HepG2 (cell line): ENCODE measurements around the gene CAMK1G. TPM values are rescaled to one million over a fixed set of nuclear protein-coding genes. Genes with fewer than 3 reads are reported as not detected.

Source experiments
- ATAC-seq: fragments of 200-7000 bp; cut with Tn5 transposase; 3 replicates; pipeline ENCODE4 v1.9.1; 2020; ENCODE audit warnings: mild to moderate bottlenecking, moderate library complexity
- BruUV-seq: library from RNA; stranded (reverse); fragments of 400-500 nt; replicated peaks from 2 replicates; lab custom pipeline; 2021; lab: Mats Ljungman, UMichigan
- CTCF ChIA-PET: fragments of 300-600 bp; formaldehyde crosslinking; extraction: SDS; loops from one replicate; lab custom pipeline; 2021; ENCODE audit warnings: low total read pairs, inconsistent platforms, low intra/inter-chr PET ratio; lab: Yijun Ruan, JAX
- POLR2A ChIA-PET: fragments of 350-600 bp; sonication (Branson Sonifier 250); formaldehyde crosslinking; loops from one replicate; lab custom pipeline; 2020; ENCODE audit warnings: antibody characterized with exemption, inconsistent platforms; lab: Yijun Ruan, JAX
- DNase-seq: peaks from one replicate; pipeline ENCODE4 v3.0.0-alpha.2; 2015; ENCODE audit warnings: low spot score
- FAIRE-seq: peaks from 3 replicates; lab custom pipeline; 2011; peaks lifted over from hg19 to GRCh38; lab: Jason Lieb, UNC
- H2AFZ ChIP-seq: one replicate; pipeline ENCODE4 v1.6.1; 2011; ENCODE audit warnings: low read length, inconsistent platforms
- H3K27ac ChIP-seq: fragments of 300-600 bp; 3 replicates; pipeline ENCODE4 v1.8.0; 2011; ENCODE audit warnings: mixed run types, mild to moderate bottlenecking, mixed read lengths, low read length, inconsistent platforms; ENCODE audit not compliant: insufficient read depth; ENCODE audit errors: extremely low read length
- H3K27me3 ChIP-seq, 2 experiments: fragments of 200-600 bp in 1 of 2; 2 replicates in 1 of 2; 3 replicates in 1 of 2; pipeline versions ENCODE4 v1.6.0 to v1.8.0; 2011; ENCODE audit warnings: low read length in 2 of 2, mild to moderate bottlenecking in 2 of 2, moderate library complexity in 2 of 2, inconsistent platforms in 1 of 2; ENCODE audit not compliant: insufficient read depth in 2 of 2, control insufficient read depth in 1 of 2
- H3K36me3 ChIP-seq, 2 experiments: fragments of 200-600 bp in 1 of 2; replicated peaks in 1 of 2; 2 replicates in 1 of 2; 3 replicates in 1 of 2; pipeline versions ENCODE4 v1.5.1 to v1.8.0; 2011; ENCODE audit warnings: low read length in 2 of 2, inconsistent platforms in 1 of 2; ENCODE audit not compliant: insufficient read depth in 2 of 2, control insufficient read depth in 1 of 2
- H3K4me1 ChIP-seq: 2 replicates; pipeline ENCODE4 v1.5.1; 2012; ENCODE audit warnings: low read length, inconsistent platforms; ENCODE audit not compliant: insufficient read depth
- H3K4me2 ChIP-seq: 2 replicates; pipeline ENCODE4 v1.6.0; 2011; ENCODE audit warnings: low read depth, low read length, inconsistent platforms
- H3K4me3 ChIP-seq, 3 experiments: fragments of 200-600 bp in 1 of 3; sonication (generic), shearing (Covaris generic) in 1 of 3; replicated peaks in 1 of 3; 2 replicates each; pipeline ENCODE4 v1.5.1; 2011 to 2016; ENCODE audit warnings: low read length in 3 of 3, inconsistent platforms in 2 of 3, low read depth in 2 of 3, mild to moderate bottlenecking in 2 of 3, control low read depth in 1 of 3, mixed read lengths in 1 of 3; ENCODE audit not compliant: insufficient read depth in 1 of 3
- H3K79me2 ChIP-seq: one replicate; pipeline ENCODE4 v1.6.1; 2011; ENCODE audit warnings: low read length, inconsistent platforms; ENCODE audit not compliant: insufficient read depth
- H3K9ac ChIP-seq: 2 replicates; pipeline ENCODE4 v1.6.0; 2011; ENCODE audit warnings: mild to moderate bottlenecking, low read depth, low read length, inconsistent platforms; ENCODE audit not compliant: insufficient read depth
- H3K9me3 ChIP-seq: 2 replicates; pipeline ENCODE4 v1.5.1; 2012; ENCODE audit warnings: mild to moderate bottlenecking, low read length
- H4K20me1 ChIP-seq: 2 replicates; pipeline ENCODE4 v1.6.0; 2011; ENCODE audit warnings: inconsistent platforms, mild to moderate bottlenecking, low read length, moderate library complexity; ENCODE audit not compliant: insufficient read depth
- GTF3A ChIP-seq: sonication (generic); formaldehyde crosslinking; conservative IDR thresholded peaks from 2 replicates; pipeline ENCODE4 v1.4.0; 2020; ENCODE audit warnings: mild to moderate bottlenecking, missing genetic modification reagents
- MXD1 ChIP-seq: sonication (generic); formaldehyde crosslinking; IDR thresholded peaks from 2 replicates; pipeline ENCODE4 v1.4.0; 2020; ENCODE audit warnings: mild to moderate bottlenecking, missing genetic modification reagents
- RERE ChIP-seq: IDR thresholded peaks from 2 replicates; pipeline ENCODE4 v1.6.1; 2016; ENCODE audit warnings: low read depth, missing genetic modification reagents, missing compliant biosample characterization
- WGBS: methylation state at CpG from one replicate; pipeline ENCODE4 v1.1.6; 2017; ENCODE audit warnings: low lambda C conversion rate; 5-methylcytosine and 5-hydroxymethylcytosine counted together
- in situ Hi-C: cut with HindIII; loops from 2 replicates; pipeline ENCODE4 v1.10.0; 2017; ENCODE audit warnings: low pct_unique_long_range_greater_than_20kb; ENCODE audit not compliant: extremely low pct_ligation_motif_present
- intact Hi-C: fragments of 100-400 bp; cut with micrococcal nuclease; formaldehyde crosslinking; loops from one replicate; pipeline ENCODE4 v1.10.0; 2022; ENCODE audit not compliant: unreplicated experiment
- polyA plus RNA-seq, 8 experiments: library from polyadenylated mRNA; depleted of rRNA in 3 of 8; stranded (reverse) in 7 of 8; unstranded in 1 of 8; fragments of >200 nt; fragmentation: Illumina TruSeq in 4 of 8; extraction: Trizol in 4 of 8; gene quantifications; 2 replicates each; pipeline versions ENCODE4 v1.2.1 to v1.2.3, GENCODE V29; 2011 to 2016; ENCODE audit warnings: low read depth in 4 of 8, missing spikeins in 1 of 8, mixed read lengths in 1 of 8; ENCODE audit not compliant: insufficient read depth in 1 of 8
- total RNA-seq, 5 experiments: library from RNA; depleted of rRNA; stranded (reverse); fragments of >200 nt; fragmentation: Illumina TruSeq; extraction: Trizol; gene quantifications; 2 replicates each; pipeline ENCODE4 v1.2.3, GENCODE V29; 2016; ENCODE audit warnings: low read depth in 1 of 5

CAMK1G gene
- total and polyA plus RNA-seq, 2 of the 13 experiments (the other 11 are each of a cell fraction or from before 2014, with no cell fraction given), result not detected

GRCh38 chr1:209642816-209643215 is 59.3 kb downstream of the CAMK1G start (continued):
- TF ChIP-seq RERE (CRISPR knock-in tag), result no peak
- no peak for TF ChIP-seq MXD1 (CRISPR knock-in tag)

- POLR2A ChIA-PET, result no interaction called here
- BruUV-seq, result no TSS peak
- no peak for TF ChIP-seq GTF3A (CRISPR knock-in tag)
- FAIRE-seq, result no peak
- H3K9ac ChIP-seq, result no peak overlapping the region
- no peak overlapping the region for H3K4me2 ChIP-seq
- no peak for DNase-seq
- no peaks in the 10 kb centered on the region for H3K4me1 ChIP-seq
- H3K27me3 ChIP-seq, result no peaks in the 10 kb centered on the region; a peak in 1 of 5 replicates
- H3K9me3 ChIP-seq, result no peaks in the 10 kb centered on the region
- H3K4me3 ChIP-seq, result no peak overlapping the region
- no peaks in the 10 kb centered on the region for H4K20me1 ChIP-seq
- ATAC-seq, result no peak
- no peaks in the 10 kb centered on the region for H3K36me3 ChIP-seq
- intact Hi-C loops (no loop called here), in situ Hi-C loops (no loop called here)
- 74% methylated on average over 2 of the region's 2 CpGs for WGBS
- CTCF ChIA-PET, result no interaction called here
- no peak overlapping the region for H3K27ac ChIP-seq
- no peaks in the 10 kb centered on the region for H3K79me2 ChIP-seq
- H2AFZ ChIP-seq, result no peak overlapping the region
Measured at GRCh38 chr1:209643285-209644020, 59.9 kb downstream of the CAMK1G start.
